PC-9 (cell line): Measurements from ENCODE around the gene TNFRSF1B. TPM values are rescaled to one million over a fixed set of nuclear protein-coding genes. Genes with fewer than 3 reads are reported as not detected.

ENCODE experiments used
- BruUV-seq: library from RNA; stranded (reverse); fragments of 400-500 nt; replicated peaks from 2 replicates; lab custom pipeline; 2021; lab: Mats Ljungman, UMichigan
- CTCF ChIA-PET: fragments of 300-600 bp; sonication (Branson Sonifier 250); formaldehyde crosslinking; loops from one replicate; lab custom pipeline; 2022; ENCODE audit warnings: antibody characterized with exemption; lab: Charles Lee
- POLR2A ChIA-PET: fragments of 300-600 bp; sonication (Branson Sonifier 250); formaldehyde crosslinking; loops from one replicate; lab custom pipeline; 2022; ENCODE audit warnings: antibody characterized with exemption; ENCODE audit not compliant: unreplicated experiment; lab: Charles Lee
- DNase-seq, 2 experiments: peaks; one replicate each; pipeline versions ENCODE4 v3.0.0 to v3.0.0-alpha.2; 2015 to 2022; ENCODE audit warnings: mixed read lengths in 1 of 2
- H2AFZ ChIP-seq: fragments of 200-600 bp; sonication (generic); 2 replicates; pipeline ENCODE4 v1.8.1; 2017; ENCODE audit warnings: antibody characterized with exemption
- H3F3A ChIP-seq: fragments of 200-600 bp; sonication (generic); 2 replicates; pipeline ENCODE4 v1.8.1; 2017; ENCODE audit warnings: antibody characterized with exemption, mild to moderate bottlenecking, low read depth; ENCODE audit not compliant: insufficient read depth
- H3K27ac ChIP-seq: fragments of 200-600 bp; sonication (generic); 2 replicates; pipeline ENCODE4 v1.6.1; 2016; ENCODE audit warnings: mixed run types
- H3K27me3 ChIP-seq: fragments of 200-600 bp; sonication (generic); 2 replicates; pipeline ENCODE4 v1.6.1; 2016; ENCODE audit warnings: low read depth, mixed run types; ENCODE audit not compliant: insufficient read depth
- H3K36me3 ChIP-seq: fragments of 200-600 bp; sonication (generic); 2 replicates; pipeline ENCODE4 v1.6.1; 2016; ENCODE audit warnings: low read depth, mixed run types
- H3K4me1 ChIP-seq: fragments of 200-600 bp; sonication (generic); replicated peaks from 2 replicates; pipeline ENCODE4 v1.6.1; 2016; ENCODE audit warnings: mixed run types; ENCODE audit not compliant: insufficient read depth
- H3K4me2 ChIP-seq: fragments of 200-600 bp; sonication (generic); 2 replicates; pipeline ENCODE4 v1.6.1; 2017; ENCODE audit warnings: mixed run types
- H3K4me3 ChIP-seq: fragments of 200-600 bp; sonication (generic); 2 replicates; pipeline ENCODE4 v1.6.1; 2016; ENCODE audit warnings: mixed run types
- H3K79me2 ChIP-seq: fragments of 200-600 bp; sonication (generic); 2 replicates; pipeline ENCODE4 v1.6.1; 2017; ENCODE audit warnings: low read depth, mixed run types
- H3K9me2 ChIP-seq: fragments of 200-600 bp; sonication (generic); 2 replicates; pipeline ENCODE4 v1.8.1; 2017; ENCODE audit warnings: mild to moderate bottlenecking; ENCODE audit not compliant: insufficient read depth
- H3K9me3 ChIP-seq: fragments of 200-600 bp; sonication (generic); 2 replicates; pipeline ENCODE4 v1.8.1; 2016; ENCODE audit warnings: low read depth; ENCODE audit not compliant: insufficient read depth
- H4K20me1 ChIP-seq: fragments of 200-600 bp; sonication (generic); 2 replicates; pipeline ENCODE4 v1.8.1; 2017; ENCODE audit not compliant: insufficient read depth
- CTCF ChIP-seq: fragments of 200-600 bp; sonication (generic); conservative IDR thresholded peaks from 2 replicates; pipeline ENCODE4 v1.6.1; 2017; ENCODE audit warnings: mixed run types, antibody characterized with exemption, mild to moderate bottlenecking, moderate library complexity
- EZH2 ChIP-seq: fragments of 200-600 bp; sonication (generic); IDR thresholded peaks from 2 replicates; pipeline ENCODE4 v1.8.0; 2017; ENCODE audit warnings: antibody characterized with exemption, low read depth
- intact Hi-C: fragments of 100-400 bp; cut with micrococcal nuclease; formaldehyde crosslinking; loops from one replicate; pipeline ENCODE4 v1.10.0; 2022; ENCODE audit not compliant: unreplicated experiment
- total RNA-seq: library from RNA; stranded (reverse); gene quantifications from 2 replicates; pipeline ENCODE4 v1.2.3, GENCODE V29; 2021

The TNFRSF1B gene
- total RNA-seq, 1 experiment from 2014 or later = 2.7 TPM

- Histone ChIP-seq H3F3A (peaks cover 39% of the 10 kb centered on the region), H3K4me1 (peaks cover 61% of the 10 kb centered on the region), H3K79me2 (no peaks in the 10 kb centered on the region), H3K36me3 (no peaks in the 10 kb centered on the region), H3K9me3 (no peaks in the 10 kb centered on the region), H3K9me2 (no peaks in the 10 kb centered on the region), H4K20me1 (no peaks in the 10 kb centered on the region), H3K4me2 (no peak overlapping the region), H3K27ac (peak overlapping the region; percentile 37; the same call in 1 of the 2 replicates), H3K4me3 (no peak overlapping the region), H2AFZ (no peak overlapping the region), H3K27me3 (no peaks in the 10 kb centered on the region)
- ChIA-PET CTCF (no interaction called here), POLR2A (interaction anchor here (0.5 to 0.7 kb wide), 3 partner anchors 20 to 84 kb away, joined by 4 to 17 read pairs (median 10); no protein-coding TSS in a partner anchor)
- BruUV-seq = no TSS peak
- TF ChIP-seq EZH2 = no peak
- TF ChIP-seq CTCF = no peak
- DNase-seq = peak; percentile 67 to 68
- intact Hi-C loops = loop anchor here (2.0 kb wide), 1 partner anchor 27 kb away; no protein-coding TSS in a partner anchor
Measured at GRCh38 chr1:12159816-12160215, 7.0 kb upstream of the TNFRSF1B start.

- ChIA-PET POLR2A (no interaction called here), CTCF (interaction anchor here (0.8 kb wide), 1 partner anchor 223 kb away, joined by 3 read pairs; no protein-coding TSS in a partner anchor)
- no peaks in the 10 kb centered on the region for H3K79me2 ChIP-seq
- no peak overlapping the region for H2AFZ ChIP-seq
- H3K27me3 ChIP-seq = no peaks in the 10 kb centered on the region
- no peaks in the 10 kb centered on the region for H4K20me1 ChIP-seq
- no peaks in the 10 kb centered on the region for H3K9me2 ChIP-seq
- H3K4me1 ChIP-seq = peaks cover 61% of the 10 kb centered on the region
- peak overlapping the region; percentile 33 for H3K4me2 ChIP-seq
- BruUV-seq = no TSS peak
- no peaks in the 10 kb centered on the region for H3K36me3 ChIP-seq
- no peak for DNase-seq
- intact Hi-C loops = loop anchor here (2.0 kb wide), 1 partner anchor 28 kb away; no protein-coding TSS in a partner anchor
- H3K9me3 ChIP-seq = no peaks in the 10 kb centered on the region
- H3K4me3 ChIP-seq = no peak overlapping the region
- peak overlapping the region; percentile 47; the same call in 1 of the 2 replicates for H3K27ac ChIP-seq
- H3F3A ChIP-seq = peaks cover 39% of the 10 kb centered on the region
- TF ChIP-seq CTCF (no peak), EZH2 (no peak)
Measured at GRCh38 chr1:12161324-12161661, 5.5 kb upstream of the TNFRSF1B start.

GRCh38 chr1:12161662-12162458, 4.9 kb upstream of the TNFRSF1B start:
- TF ChIP-seq EZH2 = no peak
- TF ChIP-seq CTCF = no peak
- intact Hi-C loops = loop anchor here (1.0 to 2.0 kb wide), 2 partner anchors 19 to 29 kb away; no protein-coding TSS in a partner anchor
- Histone ChIP-seq H3K9me3 (no peaks in the 10 kb centered on the region), H3K36me3 (no peaks in the 10 kb centered on the region), H3K27ac (peak overlapping the region; percentile 47; the same call in 1 of the 2 replicates), H3K9me2 (no peaks in the 10 kb centered on the region), H2AFZ (no peak overlapping the region), H3K4me3 (no peak overlapping the region), H3K27me3 (no peaks in the 10 kb centered on the region), H3K79me2 (no peaks in the 10 kb centered on the region), H3K4me1 (peaks cover 59% of the 10 kb centered on the region), H4K20me1 (no peaks in the 10 kb centered on the region), H3F3A (peaks cover 39% of the 10 kb centered on the region), H3K4me2 (peak overlapping the region; percentile 33)
- no TSS peak for BruUV-seq
- DNase-seq = peak; percentile 84 to 89
- CTCF ChIA-PET = interaction anchor here (0.8 kb wide), 1 partner anchor 223 kb away, joined by 3 read pairs; no protein-coding TSS in a partner anchor
- POLR2A ChIA-PET = no interaction called here
